NCI-H1436 (cell line): ENCODE results near the gene XXYLT1.

Experiments
- DNase-seq: peaks from one replicate; lab custom pipeline; 2025; lab: John Stamatoyannopoulos, UW

XXYLT1 gene

GRCh38 chr3:195077611-195078540 is 193.1 kb downstream of the XXYLT1 start:
- DNase-seq = no peak

- no peak for DNase-seq
Observed at GRCh38 chr3:195076981-195077610, 193.9 kb downstream of the XXYLT1 start.

- no peak for DNase-seq
Observed at GRCh38 chr3:195075941-195076875, 194.8 kb downstream of the XXYLT1 start.

DNA sequence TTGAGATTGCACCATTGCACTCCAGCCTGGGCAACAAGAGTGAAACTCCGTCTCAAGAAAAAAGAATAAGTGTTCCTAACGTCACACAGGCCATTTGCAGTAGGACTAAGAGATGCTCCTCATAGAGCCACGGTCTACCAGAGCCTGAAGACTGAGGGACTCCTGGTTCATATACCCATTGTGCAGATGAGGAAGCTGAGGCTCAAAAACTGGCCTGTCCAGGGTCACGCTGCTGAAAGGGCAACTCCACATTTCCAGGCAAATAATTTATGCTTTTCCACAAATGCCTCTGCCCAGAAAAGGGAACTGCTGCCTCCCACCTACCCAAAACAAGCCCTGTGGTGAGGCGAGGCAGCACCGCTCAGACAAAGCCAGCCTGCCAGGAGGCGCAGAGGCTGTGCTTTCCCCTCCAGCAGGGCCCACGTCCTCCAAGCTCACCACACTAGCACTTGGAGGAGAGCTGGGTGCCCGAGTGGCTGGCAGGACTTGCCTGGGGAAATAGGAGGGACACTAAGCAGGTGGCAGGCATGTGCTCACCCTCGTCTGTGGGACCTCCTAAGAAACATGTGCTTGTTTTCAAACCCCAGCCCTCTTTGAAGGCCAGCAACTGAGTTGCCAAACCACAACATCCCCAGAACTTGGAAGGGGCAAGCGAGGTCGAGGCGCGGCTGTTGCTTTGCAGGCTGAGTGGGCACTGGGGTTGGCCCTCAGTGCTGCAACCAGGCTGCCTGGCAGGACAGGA is 195.6 kb downstream of the XXYLT1 start:
- no peak for DNase-seq

GRCh38 chr3:195073866-195074860 is 196.8 kb downstream of the XXYLT1 start:
- no peak for DNase-seq

DNA sequence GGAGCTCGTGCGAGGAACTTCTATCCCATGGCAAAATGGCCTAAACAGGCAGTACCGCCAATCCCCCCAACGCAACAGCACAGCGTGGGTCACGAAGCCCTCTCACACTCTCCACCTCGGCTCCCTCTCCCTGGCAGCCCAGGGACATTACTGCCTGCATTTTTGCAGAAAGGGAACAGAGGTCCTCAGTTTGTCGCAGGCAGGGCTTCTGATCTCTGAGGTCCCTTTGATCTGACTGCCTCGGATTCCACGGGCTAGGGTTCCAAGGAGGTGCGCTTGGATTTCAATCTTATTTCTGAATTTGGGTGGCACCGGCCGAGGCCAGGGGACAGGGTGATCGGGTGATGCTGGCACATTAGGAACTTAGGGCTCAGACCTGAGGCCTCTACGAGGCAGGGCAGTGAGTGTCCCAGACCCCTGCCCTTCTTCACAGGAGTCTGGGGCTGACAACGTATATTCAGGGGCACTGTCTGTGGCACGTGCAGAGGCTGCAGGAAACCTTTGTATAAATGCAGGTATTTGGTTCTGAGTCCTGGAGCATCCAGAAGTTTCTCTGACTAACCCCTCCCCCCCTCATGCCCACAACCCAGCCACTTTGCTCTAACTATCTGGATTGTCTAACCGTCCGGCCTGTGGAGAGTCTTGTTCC is 197.9 kb downstream of the XXYLT1 start:
- DNase-seq = no peak

DNA sequence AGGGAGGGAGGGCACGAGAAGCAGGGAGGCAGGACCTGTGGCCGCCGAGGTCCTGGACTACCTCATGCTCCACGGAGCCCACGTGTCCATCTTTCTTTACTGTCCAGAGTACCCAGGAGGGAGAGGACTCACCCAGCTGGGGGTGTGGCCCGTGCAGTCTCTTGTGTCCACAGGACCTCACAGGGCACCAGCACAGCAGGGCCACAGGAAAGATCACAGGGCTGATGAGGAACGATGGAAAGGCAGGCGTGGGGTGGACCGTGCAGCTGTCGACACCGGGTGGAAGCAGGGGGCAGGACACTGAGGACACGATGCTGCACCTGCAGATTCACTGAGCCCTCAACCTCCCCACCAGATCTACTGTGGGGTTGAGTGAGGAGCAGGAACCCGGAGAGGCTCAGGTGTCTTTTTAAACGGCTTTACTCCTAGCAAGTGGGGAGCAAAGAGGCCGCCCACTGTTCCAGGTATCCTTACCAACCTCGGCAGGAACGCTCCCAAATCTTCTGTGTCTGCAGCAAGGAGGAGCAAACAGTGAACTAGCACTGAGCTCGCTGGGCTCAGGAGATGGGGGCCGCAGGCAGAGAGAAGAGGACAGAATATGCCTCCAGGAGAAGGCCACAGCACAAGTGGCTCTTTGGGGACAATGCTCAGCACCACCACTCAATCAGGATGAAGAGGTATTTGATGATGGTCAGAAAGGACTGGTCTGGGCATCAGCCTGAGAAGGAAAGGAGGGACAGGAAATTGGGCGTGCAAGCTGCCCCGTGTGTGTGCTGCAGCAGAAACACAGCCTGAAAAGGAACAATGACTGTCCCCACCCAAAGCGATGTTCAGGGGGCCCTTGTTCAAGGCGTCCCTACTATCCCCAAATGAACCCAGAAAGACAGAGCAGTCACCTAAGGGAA is 198.8 kb downstream of the XXYLT1 start:
- no peak for DNase-seq

DNA sequence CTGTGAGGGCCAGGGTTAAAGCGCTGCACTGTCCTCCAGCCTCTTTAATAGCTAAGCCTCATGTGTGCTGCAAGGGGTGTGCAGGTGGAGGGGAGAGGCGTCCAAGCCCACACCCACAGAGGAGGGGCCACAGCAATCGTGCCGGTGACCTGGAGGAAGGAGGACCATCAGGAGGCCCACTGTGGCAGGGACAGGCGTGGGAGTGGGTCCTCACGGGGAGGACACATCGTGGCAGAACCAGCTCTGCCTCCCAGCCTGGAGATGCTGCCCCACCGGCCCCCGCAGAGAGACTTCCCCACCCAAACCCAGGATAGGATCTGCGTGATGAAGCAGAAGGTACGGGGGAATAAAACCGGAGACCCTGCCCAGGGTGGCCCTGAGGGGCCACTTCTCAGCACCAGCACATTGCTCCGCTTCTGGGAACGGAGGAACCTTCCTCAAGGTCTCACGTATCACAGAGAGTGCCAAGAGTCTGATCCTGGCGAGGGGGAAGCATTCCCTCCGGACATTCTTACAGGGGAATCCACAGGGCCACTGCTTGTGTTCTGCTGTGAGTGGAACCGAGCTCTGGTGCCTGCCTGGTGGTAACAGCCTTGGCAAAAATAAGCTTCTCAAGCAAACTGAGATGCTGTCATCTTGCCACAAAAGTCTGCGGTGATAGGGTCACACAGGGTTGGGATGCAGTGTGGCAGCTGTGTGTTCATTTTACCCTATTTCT is 199.8 kb downstream of the XXYLT1 start:
- DNase-seq = no peak

DNA sequence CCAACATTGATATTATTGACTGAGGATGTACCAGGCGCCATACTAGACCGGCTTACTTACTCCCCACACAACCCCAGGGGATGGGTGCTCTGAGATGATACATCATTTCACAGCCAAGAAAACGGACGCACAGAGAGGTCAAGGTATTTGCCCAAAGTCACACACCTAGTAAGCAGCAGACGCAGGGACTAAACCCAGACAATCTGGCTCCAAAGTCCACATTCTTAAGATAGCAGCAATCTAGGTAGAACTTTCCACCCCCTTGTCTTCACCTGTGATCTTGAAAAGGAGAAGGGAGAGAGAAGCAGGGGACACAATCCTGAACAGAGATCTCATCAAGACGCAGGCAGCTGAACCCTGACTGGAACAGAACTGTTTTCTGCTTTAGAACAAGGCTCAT is 200.6 kb downstream of the XXYLT1 start:
- no peak for DNase-seq

GRCh38 chr3:195069501-195070251 is 201.3 kb downstream of the XXYLT1 start:
- no peak for DNase-seq

DNA sequence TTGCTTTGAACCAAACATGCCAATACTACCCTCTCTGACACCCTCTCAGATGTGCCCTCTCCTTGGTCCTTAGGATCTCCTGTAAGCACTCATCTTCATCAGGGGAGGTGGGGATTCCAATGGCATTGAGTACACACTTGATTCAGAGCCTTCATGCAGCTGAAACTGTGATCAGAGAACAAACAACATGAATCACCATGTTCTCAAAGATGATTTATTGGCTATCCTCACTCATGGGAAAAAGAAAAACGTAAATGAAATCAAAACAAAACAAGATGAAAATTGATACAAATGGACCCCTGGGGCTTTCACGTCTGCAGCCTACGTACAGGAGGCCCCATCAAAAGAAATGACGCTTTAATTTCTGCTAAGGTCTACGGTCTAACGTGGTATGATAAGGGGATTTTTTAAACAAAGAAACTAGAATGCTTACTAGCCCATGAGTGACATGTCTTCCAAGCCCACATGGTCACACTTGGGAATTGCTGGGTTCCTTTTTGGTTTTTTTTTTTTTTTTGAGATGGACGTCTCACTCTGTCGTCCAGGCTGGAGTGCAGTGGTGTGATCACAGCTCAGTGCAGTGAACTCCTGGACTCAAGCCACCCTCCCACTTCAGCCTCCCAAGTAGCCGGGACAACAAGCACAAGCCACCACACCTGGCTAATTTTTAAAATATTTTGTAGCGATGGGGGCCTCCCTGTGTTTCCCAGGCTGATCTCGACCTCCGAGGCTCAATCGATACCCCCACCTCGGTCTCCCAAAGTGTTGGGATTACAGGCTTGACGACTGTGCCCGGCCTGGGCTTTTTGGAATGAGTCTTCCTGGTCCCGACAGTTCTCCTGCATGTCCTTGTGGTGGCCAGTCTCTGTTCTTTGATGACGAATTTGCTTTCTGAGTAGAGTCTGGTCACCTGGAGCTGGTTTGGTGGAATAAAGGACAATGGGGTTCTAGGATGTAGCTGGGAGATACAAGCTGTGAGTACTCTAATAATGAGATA is 202.6 kb downstream of the XXYLT1 start:
- DNase-seq = peak; percentile 27

- no peak for DNase-seq
Observed at GRCh38 chr3:195066441-195066841, 204.5 kb downstream of the XXYLT1 start.

DNA sequence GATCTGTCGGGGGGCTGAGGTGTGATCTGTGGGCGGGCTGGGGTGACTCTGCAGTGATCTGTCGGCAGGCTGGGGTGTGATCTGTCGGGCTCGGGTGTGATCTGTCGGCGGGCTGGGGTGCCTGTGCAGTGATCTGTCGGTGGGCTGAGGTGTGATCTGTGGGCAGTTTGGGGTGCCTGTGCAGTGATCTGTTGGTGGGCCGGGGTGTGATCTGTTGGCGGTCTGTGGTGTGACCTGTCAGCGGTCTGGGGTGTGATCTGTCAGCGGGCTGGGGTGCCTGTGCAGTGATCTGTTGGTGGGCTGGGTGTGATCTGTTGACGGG is 205.1 kb downstream of the XXYLT1 start:
- DNase-seq = no peak

DNA sequence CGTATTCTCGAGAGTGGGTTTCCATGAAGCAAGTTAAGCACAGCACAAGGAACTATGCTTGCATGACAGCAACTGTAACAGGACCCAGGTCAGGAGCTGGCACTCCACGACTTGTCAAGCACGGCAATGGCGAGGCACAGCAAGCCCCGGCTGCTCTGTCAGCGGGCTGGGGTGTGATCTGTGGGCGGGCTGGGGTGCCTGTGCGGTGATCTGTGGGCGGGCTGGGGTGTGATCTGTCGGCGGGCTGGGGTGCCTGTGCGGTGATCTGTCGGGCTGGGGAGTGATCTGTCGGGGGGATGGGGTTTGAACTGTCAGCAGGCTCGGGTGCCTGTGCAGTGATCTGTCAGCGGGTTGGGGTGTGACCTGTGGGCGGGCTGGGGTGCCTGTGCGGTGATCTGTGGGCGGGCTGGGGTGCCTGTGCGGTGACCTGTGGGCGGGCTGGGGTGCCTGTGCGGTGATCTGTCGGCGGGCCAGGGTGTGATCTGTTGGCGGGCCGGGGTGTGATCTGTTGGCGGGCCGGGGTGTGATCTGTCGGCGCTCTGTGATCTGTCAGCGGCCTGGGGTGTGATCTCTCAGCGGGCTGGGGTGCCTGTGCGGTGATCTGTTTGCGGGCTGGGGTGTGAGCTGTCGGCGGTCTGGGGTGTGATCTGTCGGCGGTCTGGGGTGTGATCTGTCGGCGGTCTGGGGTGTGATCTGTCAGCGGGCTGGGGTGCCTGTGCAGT is 205.7 kb downstream of the XXYLT1 start:
- no peak for DNase-seq

DNA sequence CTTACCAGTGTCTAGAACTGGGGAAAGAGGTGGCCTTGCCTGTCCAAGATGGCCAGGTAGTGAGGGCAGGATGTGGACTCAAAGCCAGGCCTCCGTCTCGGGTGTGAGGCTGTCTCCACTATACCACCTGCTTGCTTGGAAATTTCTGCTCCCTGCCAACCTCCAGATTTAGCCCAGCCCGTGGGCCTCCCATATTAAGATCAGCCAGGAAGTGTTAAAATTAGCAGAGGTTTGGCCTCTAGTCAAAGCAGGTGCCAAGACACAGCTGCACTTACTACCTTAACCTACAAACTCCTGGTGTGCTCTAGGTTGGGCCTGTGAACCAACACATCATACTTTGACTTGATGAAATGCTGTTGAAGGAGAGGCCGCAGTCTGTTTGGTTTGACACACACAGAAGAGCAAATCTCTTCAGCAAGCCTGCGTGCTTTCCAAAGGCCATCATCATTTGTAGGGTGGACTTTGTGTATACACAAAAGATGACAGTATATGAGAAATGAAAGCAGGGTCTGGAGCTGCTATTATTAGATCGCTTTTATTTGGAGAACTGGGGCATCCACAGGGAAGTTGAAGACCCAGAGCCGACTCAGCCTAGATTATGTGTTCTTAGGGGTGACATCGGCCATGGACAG is 206.5 kb downstream of the XXYLT1 start:
- no peak for DNase-seq
